ENCODE data around the gene HSD3B1.
"Not testable (repeated sequence)": the region's sequence is repeated elsewhere in the genome, so short reads cannot be mapped to it uniquely, and the experiment has no call there.

HSD3B1 gene

DNA sequence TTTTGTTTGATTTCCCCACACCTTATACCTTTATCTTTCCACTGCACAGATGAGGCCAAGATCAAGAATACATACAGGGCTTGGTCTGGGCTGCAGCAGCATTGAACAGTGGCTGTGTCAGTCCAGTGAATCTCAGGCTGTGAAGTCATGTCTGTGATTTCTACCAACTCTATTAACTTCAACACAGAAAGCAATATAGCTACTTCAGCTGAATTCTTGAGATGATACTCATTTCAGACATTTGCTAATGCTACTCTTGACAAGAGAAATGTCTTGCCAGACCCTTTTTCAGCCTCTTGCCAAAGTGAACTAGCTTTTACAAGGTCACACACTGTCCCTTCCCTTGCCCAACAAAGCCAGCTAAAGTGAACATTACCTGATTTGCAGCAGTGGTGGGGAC is 25.1 kb upstream of the HSD3B1 start:
- H3K36me3 Mint-ChIP-seq (ENCODE audit: low read depth), result no peaks in the 10 kb centered on the region
- H3K4me1 Mint-ChIP-seq, result no peaks in the 10 kb centered on the region
- no peak for DNase-seq
- no peaks in the 10 kb centered on the region for H3K27me3 Mint-ChIP-seq
- H3K4me3 Mint-ChIP-seq, result no peak overlapping the region
- H3K9me3 Mint-ChIP-seq, result no peaks in the 10 kb centered on the region
- H3K27ac Mint-ChIP-seq, result no peak overlapping the region
- no peak for ATAC-seq

GRCh38 chr1:119482517-119483425 is 24.2 kb upstream of the HSD3B1 start:
- no peak overlapping the region for H3K27ac Mint-ChIP-seq
- no peaks in the 10 kb centered on the region for H3K27me3 Mint-ChIP-seq
- no peaks in the 10 kb centered on the region for H3K4me1 Mint-ChIP-seq
- H3K36me3 Mint-ChIP-seq (ENCODE audit: low read depth), result no peaks in the 10 kb centered on the region
- ATAC-seq, result no peak
- no peak for DNase-seq
- H3K9me3 Mint-ChIP-seq, result no peaks in the 10 kb centered on the region
- H3K4me3 Mint-ChIP-seq, result no peak overlapping the region

- no peak for ATAC-seq
- H3K27ac Mint-ChIP-seq, result no peak overlapping the region
- H3K9me3 Mint-ChIP-seq, result no peaks in the 10 kb centered on the region
- no peak for DNase-seq
- H3K4me1 Mint-ChIP-seq, result no peaks in the 10 kb centered on the region
- H3K4me3 Mint-ChIP-seq, result no peak overlapping the region
- H3K36me3 Mint-ChIP-seq (ENCODE audit: low read depth), result no peaks in the 10 kb centered on the region
- no peaks in the 10 kb centered on the region for H3K27me3 Mint-ChIP-seq
These were observed 23.4 kb upstream of the HSD3B1 start for GRCh38 chr1:119483441-119484200.

DNA sequence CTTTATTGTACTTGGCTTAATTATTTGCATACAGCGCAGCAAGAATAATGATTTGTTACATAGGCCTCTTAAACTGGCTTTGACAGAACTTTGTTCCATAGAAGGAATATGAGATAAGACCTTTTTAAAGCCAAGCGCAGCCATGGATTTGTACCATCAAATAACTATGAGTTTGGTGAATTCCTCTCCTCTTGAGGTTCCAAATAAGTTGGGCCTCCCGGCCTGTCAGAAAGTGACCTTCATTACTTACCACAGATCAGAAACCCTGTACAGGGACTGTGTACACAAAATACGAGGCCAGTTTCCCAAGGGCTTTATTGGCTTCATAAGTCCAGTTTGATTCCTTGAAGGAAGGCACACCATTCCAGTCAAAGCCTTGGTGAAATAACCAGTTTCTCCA is 21.8 kb upstream of the HSD3B1 start:
- Mint-ChIP-seq H3K4me3 (no peak overlapping the region), H3K4me1 (no peaks in the 10 kb centered on the region), H3K36me3 (ENCODE audit: low read depth) (no peaks in the 10 kb centered on the region), H3K27ac (no peak overlapping the region), H3K9me3 (no peaks in the 10 kb centered on the region), H3K27me3 (peaks cover under 1% of the 10 kb centered on the region)
- no peak for ATAC-seq
- DNase-seq, result no peak

DNA sequence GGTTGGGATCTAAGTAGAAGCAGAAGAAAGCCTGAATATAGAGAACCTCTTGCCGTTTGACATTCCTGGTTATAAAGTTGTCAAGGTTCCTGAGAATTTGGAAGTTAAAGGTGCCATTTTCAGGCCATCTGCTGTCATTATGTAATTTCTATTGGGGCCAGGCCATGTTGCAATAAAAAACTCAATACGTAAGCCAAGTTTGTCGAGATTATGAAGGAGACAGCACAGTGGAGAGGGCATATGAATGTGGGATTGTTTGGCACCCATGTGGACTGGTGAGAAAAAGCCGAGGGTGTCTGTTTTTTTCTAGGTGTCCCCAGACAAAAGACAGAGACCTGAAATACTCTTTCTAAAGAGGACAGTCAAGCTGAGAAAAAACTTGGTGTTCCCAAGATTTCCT is 18.8 kb upstream of the HSD3B1 start:
- Mint-ChIP-seq H3K4me1 (no peaks in the 10 kb centered on the region), H3K9me3 (no peaks in the 10 kb centered on the region), H3K36me3 (ENCODE audit: low read depth) (no peaks in the 10 kb centered on the region), H3K4me3 (no peak overlapping the region), H3K27me3 (peaks cover 3% of the 10 kb centered on the region), H3K27ac (no peak overlapping the region)
- no peak for DNase-seq
- ATAC-seq, result no peak

GRCh38 chr1:119489201-119489600 is 17.8 kb upstream of the HSD3B1 start:
- Mint-ChIP-seq H3K36me3 (ENCODE audit: low read depth) (no peaks in the 10 kb centered on the region), H3K27me3 (peaks cover 3% of the 10 kb centered on the region), H3K27ac (no peak overlapping the region), H3K4me1 (no peaks in the 10 kb centered on the region), H3K4me3 (no peak overlapping the region), H3K9me3 (no peaks in the 10 kb centered on the region)
- DNase-seq (no peak), ATAC-seq (no peak)

DNA sequence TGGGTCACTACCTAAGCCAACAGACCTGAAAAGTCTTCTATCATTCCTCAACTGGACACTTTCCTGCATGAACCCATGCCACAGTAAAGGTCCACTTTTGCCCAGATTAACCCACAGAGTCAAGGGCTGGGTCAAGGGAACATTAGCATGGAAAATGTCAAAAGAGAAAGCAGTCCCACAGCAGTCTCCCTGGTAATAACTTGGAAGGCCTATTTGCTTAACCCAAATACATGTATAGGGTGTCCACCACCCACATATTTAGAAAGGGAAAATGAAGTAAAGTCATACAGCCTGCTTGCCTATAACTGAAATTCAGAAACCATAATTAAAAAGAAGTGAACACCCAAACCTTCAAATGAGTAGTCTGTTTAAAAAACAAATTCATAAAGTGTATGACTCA is 16.1 kb upstream of the HSD3B1 start:
- DNase-seq (no peak), ATAC-seq (no peak)
- no peak overlapping the region for H3K4me3 Mint-ChIP-seq
- H3K27me3 Mint-ChIP-seq, result peaks cover 3% of the 10 kb centered on the region
- H3K27ac Mint-ChIP-seq, result no peak overlapping the region
- no peaks in the 10 kb centered on the region for H3K9me3 Mint-ChIP-seq
- no peaks in the 10 kb centered on the region for H3K36me3 Mint-ChIP-seq (ENCODE audit: low read depth)
- no peaks in the 10 kb centered on the region for H3K4me1 Mint-ChIP-seq

DNA sequence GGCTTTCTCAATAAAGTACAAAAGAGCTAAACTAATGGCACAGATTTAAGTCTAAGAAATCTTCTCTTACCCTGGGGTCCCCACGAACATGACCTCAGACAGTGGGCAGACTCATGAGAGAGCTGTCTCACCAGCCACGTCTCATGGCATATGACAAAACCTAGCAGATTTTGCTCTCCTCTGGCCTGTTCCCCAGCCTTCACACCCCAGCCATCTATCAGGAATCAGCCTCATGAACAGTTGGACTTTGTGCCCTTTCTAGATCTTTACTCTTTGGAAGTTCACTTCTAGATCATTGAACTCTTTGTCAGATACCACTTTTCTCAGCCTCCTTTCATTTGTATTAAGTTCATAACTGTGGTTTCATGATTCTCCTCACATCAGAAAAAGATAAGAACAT is 14.2 kb upstream of the HSD3B1 start:
- Mint-ChIP-seq H3K36me3 (ENCODE audit: low read depth) (no peaks in the 10 kb centered on the region), H3K4me1 (no peaks in the 10 kb centered on the region), H3K27me3 (peaks cover 7% of the 10 kb centered on the region), H3K9me3 (peaks cover 14% of the 10 kb centered on the region), H3K4me3 (no peak overlapping the region), H3K27ac (no peak overlapping the region)
- no peak for ATAC-seq
- no peak for DNase-seq

GRCh38 chr1:119504831-119505230 is 2.2 kb upstream of the HSD3B1 start:
- Mint-ChIP-seq H3K27me3 (no peaks in the 10 kb centered on the region), H3K4me3 (no peak overlapping the region), H3K27ac (no peak overlapping the region), H3K9me3 (no peaks in the 10 kb centered on the region), H3K36me3 (ENCODE audit: low read depth) (no peaks in the 10 kb centered on the region), H3K4me1 (no peaks in the 10 kb centered on the region)
- DNase-seq, result no peak
- no peak for ATAC-seq

DNA sequence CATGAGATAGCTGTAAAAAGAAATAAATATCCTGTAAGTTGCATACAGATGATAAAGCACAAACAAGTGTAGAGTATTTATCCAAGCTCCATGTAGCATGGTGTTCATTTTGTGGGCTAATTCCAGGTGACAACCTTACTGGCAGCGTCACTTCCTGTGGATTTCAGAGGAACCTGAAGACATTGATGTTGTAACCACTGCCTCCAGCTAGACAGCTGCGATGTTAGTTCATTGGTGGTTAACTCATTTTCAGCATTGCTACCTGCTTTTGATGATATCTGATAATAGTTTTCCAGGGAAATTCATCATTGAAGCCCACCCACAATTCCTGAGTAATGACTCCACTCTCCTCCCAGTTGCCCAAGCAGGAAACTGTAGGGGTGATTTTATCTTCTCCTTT is 3.0 kb downstream of the HSD3B1 start:
- no peak for ATAC-seq
- Mint-ChIP-seq H3K27me3 (peaks cover 3% of the 10 kb centered on the region), H3K4me1 (no peaks in the 10 kb centered on the region), H3K27ac (no peak overlapping the region), H3K9me3 (no peaks in the 10 kb centered on the region), H3K36me3 (ENCODE audit: low read depth) (no peaks in the 10 kb centered on the region), H3K4me3 (no peak overlapping the region)
- DNase-seq, result no peak

- DNase-seq (no peak), ATAC-seq (no peak)
- Mint-ChIP-seq H3K27ac (no peak overlapping the region), H3K4me3 (no peak overlapping the region), H3K9me3 (no peaks in the 10 kb centered on the region), H3K4me1 (no peaks in the 10 kb centered on the region), H3K36me3 (ENCODE audit: low read depth) (no peaks in the 10 kb centered on the region), H3K27me3 (peaks cover 5% of the 10 kb centered on the region)
These were observed 8.2 kb downstream of the HSD3B1 start for GRCh38 chr1:119515221-119515620.

GRCh38 chr1:119516247-119516646 is 9.2 kb downstream of the HSD3B1 start:
- Mint-ChIP-seq H3K27ac (no peak overlapping the region), H3K9me3 (no peaks in the 10 kb centered on the region), H3K36me3 (ENCODE audit: low read depth) (no peaks in the 10 kb centered on the region), H3K4me3 (no peak overlapping the region), H3K4me1 (no peaks in the 10 kb centered on the region), H3K27me3 (peaks cover 4% of the 10 kb centered on the region)
- ATAC-seq (no peak), DNase-seq (no peak)

DNA sequence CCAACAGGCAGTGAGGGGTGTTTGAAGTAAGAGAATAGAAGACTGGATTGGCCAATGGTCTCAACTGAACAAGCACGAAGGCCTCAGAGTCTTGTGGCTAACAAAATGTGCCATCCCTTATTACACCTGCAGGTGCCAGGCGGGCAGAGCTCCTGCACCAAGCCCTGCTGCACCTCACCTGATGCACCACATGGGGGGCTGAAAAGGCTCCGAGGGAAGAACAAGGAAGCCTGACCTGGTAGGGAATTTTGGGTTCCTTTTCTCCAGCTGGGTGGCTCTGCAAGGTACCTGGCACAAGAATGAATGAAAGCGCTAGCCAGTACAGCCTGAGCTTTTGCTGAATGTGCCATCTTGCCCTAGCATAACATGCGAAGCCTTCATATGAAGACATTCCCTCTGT is 9.7 kb downstream of the HSD3B1 start:
- Mint-ChIP-seq H3K27ac (no peak overlapping the region), H3K27me3 (peaks cover 5% of the 10 kb centered on the region), H3K4me1 (no peaks in the 10 kb centered on the region), H3K4me3 (no peak overlapping the region), H3K36me3 (ENCODE audit: low read depth) (no peaks in the 10 kb centered on the region), H3K9me3 (no peaks in the 10 kb centered on the region)
- no peak for ATAC-seq
- DNase-seq, result no peak

GRCh38 chr1:119517667-119518066 is 10.7 kb downstream of the HSD3B1 start:
- DNase-seq; H3K27ac Mint-ChIP-seq; H3K4me3 Mint-ChIP-seq; ATAC-seq; H3K4me1 Mint-ChIP-seq; H3K27me3 Mint-ChIP-seq; H3K9me3 Mint-ChIP-seq; H3K36me3 Mint-ChIP-seq (ENCODE audit: low read depth): not testable (repeated sequence)

DNA sequence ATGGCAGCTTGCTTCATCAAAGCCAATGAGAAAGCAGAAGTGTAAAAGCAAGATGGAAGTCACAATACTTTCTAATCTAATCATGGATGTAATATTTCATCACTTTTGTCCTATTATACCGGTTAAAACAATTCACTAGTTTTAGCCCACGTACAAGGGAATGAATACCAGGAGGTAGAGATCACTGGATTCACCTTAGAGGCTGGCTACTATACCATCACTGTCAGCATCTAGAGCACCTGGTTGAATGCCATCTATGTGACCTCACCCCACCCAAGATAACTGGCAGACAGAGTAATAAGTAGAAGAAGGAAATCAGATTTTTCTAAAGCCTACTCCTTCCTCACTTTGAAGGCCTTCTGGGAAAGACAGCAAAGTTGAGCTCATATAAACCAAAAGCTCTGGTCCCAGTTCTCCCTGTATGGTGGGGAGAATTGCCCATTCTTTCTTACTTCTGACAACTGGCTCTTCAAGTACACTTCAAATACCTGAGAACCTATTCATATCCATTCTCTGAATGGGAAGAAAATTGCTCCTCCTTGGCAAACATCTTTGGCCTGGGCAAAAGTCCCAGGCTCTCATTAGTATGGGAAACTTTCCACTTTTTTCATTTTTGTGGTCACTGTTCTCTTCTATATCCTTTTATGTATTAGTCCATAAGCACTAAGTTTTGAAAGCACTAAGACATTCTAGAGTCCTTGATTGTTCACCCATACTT is 24.8 kb downstream of the HSD3B1 start:
- peaks cover 8% of the 10 kb centered on the region for H3K9me3 Mint-ChIP-seq
- H3K4me3 Mint-ChIP-seq, result no peak overlapping the region
- DNase-seq (no peak), ATAC-seq (no peak)
- H3K4me1 Mint-ChIP-seq, result no peaks in the 10 kb centered on the region
- H3K27me3 Mint-ChIP-seq, result peaks cover 5% of the 10 kb centered on the region
- no peak overlapping the region for H3K27ac Mint-ChIP-seq
- H3K36me3 Mint-ChIP-seq (ENCODE audit: low read depth), result no peaks in the 10 kb centered on the region

Data from activated naive CD8-positive, alpha-beta T cell treated with anti-CD3 and anti-CD28 coated beads, Interleukin-2, amount 50 U/mL, for 24 hours (primary cell).